Right renal cortex interstitium (tissue), 3 donors: ENCODE measurements around the gene CARD11. TPM values are rescaled to one million over a fixed set of nuclear protein-coding genes. Genes with fewer than 3 reads are reported as not detected.
"Not testable (repeated sequence)": the region's sequence is repeated elsewhere in the genome, so short reads cannot be mapped to it uniquely, and the experiment has no call there.

ENCODE experiments used
- DNase-seq, 3 donors: peaks; one replicate each; pipeline ENCODE4 v3.0.0-alpha.2; 2013; ENCODE audit warnings: low read depth in 3 of 3, low spot score in 2 of 3
- polyA plus RNA-seq, 3 donors: library from polyadenylated mRNA; unstranded; fragments of 120-200 nt; gene quantifications; one replicate each; pipeline ENCODE4 v1.2.1, GENCODE V29; 2013; ENCODE audit not compliant: insufficient read length in 3 of 3

Gene CARD11
- polyA plus RNA-seq, 3 donors = 0.57 to 1.7 (median 1.1) TPM

- DNase-seq = no peak
Measured at GRCh38 chr7:2929321-2930201, 114.1 kb downstream of the CARD11 start.

GRCh38 chr7:2928613-2929311 is 114.9 kb downstream of the CARD11 start:
- no peak for DNase-seq

- DNase-seq = no peak
Measured at GRCh38 chr7:2928256-2928612, 115.4 kb downstream of the CARD11 start.

GRCh38 chr7:2927592-2927991 is 116.1 kb downstream of the CARD11 start:
- no peak for DNase-seq

GRCh38 chr7:2926896-2927405 is 116.7 kb downstream of the CARD11 start:
- DNase-seq = no peak

GRCh38 chr7:2926120-2926895 is 117.4 kb downstream of the CARD11 start:
- DNase-seq = no peak

- no peak for DNase-seq
Measured at GRCh38 chr7:2924866-2925840, 118.5 kb downstream of the CARD11 start.

- no peak for DNase-seq
Measured at GRCh38 chr7:2923886-2924574, 119.6 kb downstream of the CARD11 start.

GRCh38 chr7:2923291-2923781 is 120.3 kb downstream of the CARD11 start:
- DNase-seq = no peak

GRCh38 chr7:2922866-2923265 is 120.8 kb downstream of the CARD11 start:
- DNase-seq = no peak

GRCh38 chr7:2922348-2922691 is 121.3 kb downstream of the CARD11 start:
- DNase-seq = no peak

GRCh38 chr7:2921653-2922347 is 121.9 kb downstream of the CARD11 start:
- DNase-seq = no peak

GRCh38 chr7:2920956-2921652 is 122.6 kb downstream of the CARD11 start:
- DNase-seq = no peak

- DNase-seq = not testable (repeated sequence)
Measured at GRCh38 chr7:2920480-2920879, 123.2 kb downstream of the CARD11 start.

- DNase-seq = no peak
Measured at GRCh38 chr7:2920041-2920440, 123.6 kb downstream of the CARD11 start.

- no peak for DNase-seq
Measured at GRCh38 chr7:2919256-2919655, 124.4 kb downstream of the CARD11 start.

GRCh38 chr7:2918406-2918805 is 125.3 kb downstream of the CARD11 start:
- no peak for DNase-seq

GRCh38 chr7:2915023-2915422 is 128.6 kb downstream of the CARD11 start:
- DNase-seq = no peak
